GM12878 (cell line): ENCODE measurements around the gene ANKRD34A. TPM values are rescaled to one million over a fixed set of nuclear protein-coding genes. Genes with fewer than 3 reads are reported as not detected.

ENCODE experiments used
- ATAC-seq: fragments of 200-7000 bp; cut with Tn5 transposase; 3 replicates; pipeline ENCODE4 v1.9.1; 2020; ENCODE audit warnings: mild to moderate bottlenecking, moderate library complexity
- BruUV-seq: library from RNA; stranded (reverse); fragments of 400-500 nt; replicated peaks from 2 replicates; lab custom pipeline; 2021; lab: Mats Ljungman, UMichigan
- CTCF ChIA-PET: fragments of 300-600 bp; sonication (Branson Sonifier 250); formaldehyde crosslinking; extraction: SDS; loops from one replicate; lab custom pipeline; 2021; ENCODE audit warnings: inconsistent platforms; lab: Yijun Ruan, JAX
- POLR2A ChIA-PET: fragments of 350-600 bp; formaldehyde crosslinking; extraction: SDS; loops from one replicate; lab custom pipeline; 2021; ENCODE audit warnings: inconsistent platforms; lab: Charles Lee
- RAD21 ChIA-PET: fragments of 300-600 bp; sonication (Branson Sonifier 250); formaldehyde crosslinking; loops from one replicate; lab custom pipeline; 2023; ENCODE audit warnings: antibody characterized with exemption; ENCODE audit not compliant: unreplicated experiment; lab: Charles Lee
- SMC1A ChIA-PET: fragments of 300-600 bp; sonication (Branson Sonifier 250); formaldehyde crosslinking; loops from one replicate; lab custom pipeline; 2023; ENCODE audit not compliant: unreplicated experiment, uncharacterized antibody; lab: Charles Lee
- DNase-seq: peaks from one replicate; pipeline ENCODE4 v3.0.0-alpha.2; 2011; ENCODE audit warnings: low read depth, low spot score
- FAIRE-seq: peaks from 3 replicates; lab custom pipeline; 2011; peaks lifted over from hg19 to GRCh38; lab: Jason Lieb, UNC
- H2AFZ ChIP-seq: 2 replicates; pipeline ENCODE4 v1.6.0; 2011; ENCODE audit warnings: low read depth, low read length, control low read depth; ENCODE audit not compliant: control insufficient read depth
- H3K27ac ChIP-seq: 2 replicates; pipeline ENCODE4 v1.5.1; 2011; ENCODE audit warnings: control low read depth; ENCODE audit not compliant: control insufficient read depth, insufficient read depth
- H3K27me3 ChIP-seq, 2 experiments: replicated peaks in 1 of 2; 2 replicates each; pipeline versions ENCODE4 v1.6.0 to v1.6.1; 2011; ENCODE audit warnings: low read length in 1 of 2; ENCODE audit not compliant: control insufficient read depth in 2 of 2, insufficient read depth in 2 of 2
- H3K36me3 ChIP-seq, 2 experiments: 2 replicates each; pipeline ENCODE4 v1.5.1; 2011; ENCODE audit warnings: low read length in 1 of 2; ENCODE audit not compliant: control insufficient read depth in 2 of 2, insufficient read depth in 2 of 2
- H3K4me1 ChIP-seq: 2 replicates; pipeline ENCODE4 v1.6.1; 2011; ENCODE audit warnings: mild to moderate bottlenecking, low read length, moderate library complexity, mixed read lengths; ENCODE audit not compliant: control insufficient read depth, insufficient read depth
- H3K4me2 ChIP-seq: 2 replicates; pipeline ENCODE4 v1.6.0; 2011; ENCODE audit warnings: control low read depth; ENCODE audit not compliant: control insufficient read depth, insufficient read depth
- H3K4me3 ChIP-seq: fragments of 200-600 bp; sonication (generic); 2 replicates; pipeline ENCODE4 v1.5.1; 2016
- H3K79me2 ChIP-seq: 2 replicates; pipeline ENCODE4 v1.6.0; 2011; ENCODE audit warnings: low read length; ENCODE audit not compliant: control insufficient read depth, insufficient read depth
- H3K9ac ChIP-seq: 2 replicates; pipeline ENCODE4 v1.8.0; 2011; ENCODE audit warnings: low read length, control low read depth, mixed read lengths; ENCODE audit not compliant: control insufficient read depth, insufficient read depth
- H3K9me3 ChIP-seq: replicated peaks from 3 replicates; pipeline ENCODE4 v1.5.1; 2011; ENCODE audit warnings: mild to moderate bottlenecking, low read length; ENCODE audit not compliant: control insufficient read depth, insufficient read depth
- H4K20me1 ChIP-seq: 2 replicates; pipeline ENCODE4 v1.6.0; 2011; ENCODE audit not compliant: control insufficient read depth, insufficient read depth
- CHD4 ChIP-seq: fragments of 200-600 bp; sonication (generic); IDR thresholded peaks from 2 replicates; pipeline ENCODE4 v1.6.1; 2016; ENCODE audit warnings: mild to moderate bottlenecking
- FOXK2 ChIP-seq: fragments of 450-650 bp; IDR thresholded peaks from 2 replicates; pipeline ENCODE4 v1.6.1; 2017; ENCODE audit warnings: mild to moderate bottlenecking, moderate library complexity
- FOXM1 ChIP-seq: IDR thresholded peaks from 2 replicates; pipeline ENCODE4 v1.6.1; 2012; ENCODE audit warnings: low read depth, mild to moderate bottlenecking, inconsistent platforms, low read length, moderate library complexity
- KAT2A ChIP-seq: conservative IDR thresholded peaks from 2 replicates; pipeline ENCODE4 v1.6.1; 2011; ENCODE audit warnings: low read depth, low read length; ENCODE audit not compliant: control insufficient read depth
- MTA3 ChIP-seq: IDR thresholded peaks from 2 replicates; pipeline ENCODE4 v1.6.1; 2012; ENCODE audit warnings: low read length, inconsistent platforms, borderline replicate concordance
- WGBS: methylation state at CpG from one replicate; pipeline ENCODE4 v1.1.6; 2016; ENCODE audit warnings: low lambda C conversion rate; ENCODE audit not compliant: insufficient replicate concordance, insufficient coverage; ENCODE audit errors: missing lambda C conversion rate; 5-methylcytosine and 5-hydroxymethylcytosine counted together
- in situ Hi-C: fragments of 300-500 bp; cut with MboI; formaldehyde crosslinking; loops from 9 replicates; pipeline ENCODE4 v1.14.3; 2018; ENCODE audit warnings: mixed read lengths
- intact Hi-C: fragments of 100-400 bp; cut with micrococcal nuclease; formaldehyde crosslinking; loops from one replicate; pipeline ENCODE4 v1.14.2; 2022; ENCODE audit not compliant: unreplicated experiment
- polyA plus RNA-seq, 11 experiments: library from polyadenylated mRNA; depleted of rRNA in 4 of 11; unstranded in 6 of 11; stranded (reverse) in 5 of 11; fragments of >200 nt; fragmentation: Nextera tagmentation in 4 of 11; fragmentation: Illumina TruSeq in 1 of 11; extraction: Ambion mirVana in 4 of 11; extraction: Trizol in 1 of 11; gene quantifications; 1 replicate in 1 of 11; 2 replicates in 10 of 11; pipeline versions ENCODE4 v1.2.1 to v1.2.3, GENCODE V29; 2011 to 2016; ENCODE audit warnings: inconsistent platforms in 2 of 11, missing spikeins in 2 of 11, low read depth in 1 of 11
- total RNA-seq, 4 experiments: library from RNA; depleted of rRNA in 3 of 4; stranded (reverse); fragments of >200 nt in 3 of 4; fragmentation: Illumina TruSeq in 1 of 4; extraction: Trizol in 1 of 4; gene quantifications; 2 replicates each; pipeline versions ENCODE4 v1.2.1 to v1.2.3, GENCODE V29; 2013 to 2021
- TF ChIP-seq, protein P1 (sequence below): fragments of 450-650 bp; IDR thresholded peaks from 2 replicates; pipeline ENCODE4 v1.6.1; 2018; ENCODE audit warnings: borderline replicate concordance, mild to moderate bottlenecking; ENCODE audit not compliant: partially characterized antibody
- TF ChIP-seq, protein P2 (sequence below), 3 experiments: IDR thresholded peaks in 2 of 3; conservative IDR thresholded peaks in 1 of 3; 2 replicates each; pipeline ENCODE4 v1.5.1; 2011; ENCODE audit warnings: low read depth in 3 of 3, low read length in 3 of 3, mild to moderate bottlenecking in 3 of 3, control low read depth in 2 of 3, moderate library complexity in 2 of 3, inconsistent platforms in 1 of 3, mixed read lengths in 1 of 3; ENCODE audit not compliant: control insufficient read depth in 2 of 3, insufficient read depth in 1 of 3; ENCODE audit errors: extremely low read depth in 1 of 3
- TF ChIP-seq, protein P3 (sequence below): fragments of 450-650 bp; IDR thresholded peaks from 2 replicates; pipeline ENCODE4 v1.6.1; 2017; ENCODE audit warnings: borderline replicate concordance
- TF ChIP-seq, protein P4 (sequence below): IDR thresholded peaks from 2 replicates; pipeline ENCODE4 v1.6.1; 2011; ENCODE audit warnings: borderline replicate concordance, low read depth, mild to moderate bottlenecking, moderate library complexity, mixed read lengths, low read length; ENCODE audit not compliant: insufficient read depth; ENCODE audit errors: extremely low read length
- TF ChIP-seq, protein P5 (sequence below): IDR thresholded peaks from 2 replicates; pipeline ENCODE4 v1.6.1; 2012; ENCODE audit warnings: improper control_type of control experiment, low read depth, low read length; ENCODE audit not compliant: insufficient replicate concordance

Gene ANKRD34A
- total and polyA plus RNA-seq, 10 of the 15 experiments (the other 5 are each of a cell fraction or from before 2014, with no cell fraction given) = 0.40 to 3.5 (median 1.6) TPM

DNA sequence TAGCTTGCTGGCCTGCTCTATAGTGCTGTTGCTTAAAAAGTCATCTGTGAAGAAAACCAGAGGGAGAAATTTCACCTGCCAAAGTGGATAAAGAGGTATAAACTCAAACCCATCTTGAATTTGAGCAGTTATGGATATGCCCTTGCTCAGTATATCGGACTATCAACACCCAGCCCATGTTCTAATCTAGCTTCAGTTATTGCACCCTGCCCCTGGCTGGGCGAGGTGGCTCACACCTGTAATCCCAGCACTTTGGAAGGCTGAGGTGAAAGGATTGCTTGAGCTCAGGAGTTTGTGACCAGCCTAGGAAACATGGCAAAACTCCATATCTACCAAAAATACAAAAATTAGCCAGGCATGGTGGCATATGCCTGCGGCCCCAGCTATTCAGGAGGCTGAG, 19.8 kb downstream of the ANKRD34A start:
- in situ Hi-C loops (no loop called here), intact Hi-C loops (no loop called here)
- 95% methylated on average over 3 of the region's 3 CpGs for WGBS
- Histone ChIP-seq H2AFZ (no peak overlapping the region), H3K9ac (no peak overlapping the region), H3K9me3 (no peaks in the 10 kb centered on the region), H3K27ac (no peak overlapping the region), H3K36me3 (peaks cover 0 to 10% of the 10 kb centered on the region in 2 experiments; a peak in 2 of 4 replicates), H3K79me2 (no peaks in the 10 kb centered on the region), H4K20me1 (no peaks in the 10 kb centered on the region), H3K27me3 (no peaks in the 10 kb centered on the region), H3K4me1 (no peaks in the 10 kb centered on the region), H3K4me2 (no peak overlapping the region), H3K4me3 (no peak overlapping the region)
- ATAC-seq (no peak), DNase-seq (no peak), FAIRE-seq (no peak)
- RAD21 ChIA-PET = no interaction called here
- BruUV-seq = no TSS peak
- POLR2A ChIA-PET = interaction anchor here (1.8 kb wide), 1 partner anchor 17 kb away, joined by 5 read pairs; the partner anchor contains the start of gene RBM8A
- CTCF ChIA-PET = interaction anchor here (0.7 to 1.2 kb wide), 2 partner anchors 17 to 97 kb away, joined by 3 read pairs; partner anchors contain the start of gene RBM8A
- SMC1A ChIA-PET = interaction anchor here (1.5 to 1.6 kb wide), 2 partner anchors 11 to 13 kb away, joined by 3 to 6 read pairs; partner anchors contain the start of gene LIX1L
- TF ChIP-seq FOXK2 (no peak), KAT2A (no peak), MTA3 (no peak), FOXM1 (no peak), CHD4 (no peak)
- TF ChIP-seq, protein P1, sequence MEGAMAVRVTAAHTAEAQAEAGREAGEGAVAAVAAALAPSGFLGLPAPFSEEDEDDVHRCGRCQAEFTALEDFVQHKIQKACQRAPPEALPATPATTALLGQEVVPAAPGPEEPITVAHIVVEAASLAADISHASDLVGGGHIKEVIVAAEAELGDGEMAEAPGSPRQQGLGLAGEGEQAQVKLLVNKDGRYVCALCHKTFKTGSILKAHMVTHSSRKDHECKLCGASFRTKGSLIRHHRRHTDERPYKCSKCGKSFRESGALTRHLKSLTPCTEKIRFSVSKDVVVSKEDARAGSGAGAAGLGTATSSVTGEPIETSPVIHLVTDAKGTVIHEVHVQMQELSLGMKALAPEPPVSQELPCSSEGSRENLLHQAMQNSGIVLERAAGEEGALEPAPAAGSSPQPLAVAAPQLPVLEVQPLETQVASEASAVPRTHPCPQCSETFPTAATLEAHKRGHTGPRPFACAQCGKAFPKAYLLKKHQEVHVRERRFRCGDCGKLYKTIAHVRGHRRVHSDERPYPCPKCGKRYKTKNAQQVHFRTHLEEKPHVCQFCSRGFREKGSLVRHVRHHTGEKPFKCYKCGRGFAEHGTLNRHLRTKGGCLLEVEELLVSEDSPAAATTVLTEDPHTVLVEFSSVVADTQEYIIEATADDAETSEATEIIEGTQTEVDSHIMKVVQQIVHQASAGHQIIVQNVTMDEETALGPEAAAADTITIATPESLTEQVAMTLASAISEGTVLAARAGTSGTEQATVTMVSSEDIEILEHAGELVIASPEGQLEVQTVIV = no peak
- TF ChIP-seq, protein P2, sequence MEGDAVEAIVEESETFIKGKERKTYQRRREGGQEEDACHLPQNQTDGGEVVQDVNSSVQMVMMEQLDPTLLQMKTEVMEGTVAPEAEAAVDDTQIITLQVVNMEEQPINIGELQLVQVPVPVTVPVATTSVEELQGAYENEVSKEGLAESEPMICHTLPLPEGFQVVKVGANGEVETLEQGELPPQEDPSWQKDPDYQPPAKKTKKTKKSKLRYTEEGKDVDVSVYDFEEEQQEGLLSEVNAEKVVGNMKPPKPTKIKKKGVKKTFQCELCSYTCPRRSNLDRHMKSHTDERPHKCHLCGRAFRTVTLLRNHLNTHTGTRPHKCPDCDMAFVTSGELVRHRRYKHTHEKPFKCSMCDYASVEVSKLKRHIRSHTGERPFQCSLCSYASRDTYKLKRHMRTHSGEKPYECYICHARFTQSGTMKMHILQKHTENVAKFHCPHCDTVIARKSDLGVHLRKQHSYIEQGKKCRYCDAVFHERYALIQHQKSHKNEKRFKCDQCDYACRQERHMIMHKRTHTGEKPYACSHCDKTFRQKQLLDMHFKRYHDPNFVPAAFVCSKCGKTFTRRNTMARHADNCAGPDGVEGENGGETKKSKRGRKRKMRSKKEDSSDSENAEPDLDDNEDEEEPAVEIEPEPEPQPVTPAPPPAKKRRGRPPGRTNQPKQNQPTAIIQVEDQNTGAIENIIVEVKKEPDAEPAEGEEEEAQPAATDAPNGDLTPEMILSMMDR (IDR thresholded peaks at IDR 0.05 in 2 of 3, conservative IDR thresholded peaks at IDR 0.05 in 1 of 3; ENCODE audit: control insufficient read depth in 2 of 3, extremely low read depth in 1 of 3, insufficient read depth in 1 of 3, low read depth in 3 of 3, low read length in 3 of 3) = no peak
- TF ChIP-seq, protein P3, sequence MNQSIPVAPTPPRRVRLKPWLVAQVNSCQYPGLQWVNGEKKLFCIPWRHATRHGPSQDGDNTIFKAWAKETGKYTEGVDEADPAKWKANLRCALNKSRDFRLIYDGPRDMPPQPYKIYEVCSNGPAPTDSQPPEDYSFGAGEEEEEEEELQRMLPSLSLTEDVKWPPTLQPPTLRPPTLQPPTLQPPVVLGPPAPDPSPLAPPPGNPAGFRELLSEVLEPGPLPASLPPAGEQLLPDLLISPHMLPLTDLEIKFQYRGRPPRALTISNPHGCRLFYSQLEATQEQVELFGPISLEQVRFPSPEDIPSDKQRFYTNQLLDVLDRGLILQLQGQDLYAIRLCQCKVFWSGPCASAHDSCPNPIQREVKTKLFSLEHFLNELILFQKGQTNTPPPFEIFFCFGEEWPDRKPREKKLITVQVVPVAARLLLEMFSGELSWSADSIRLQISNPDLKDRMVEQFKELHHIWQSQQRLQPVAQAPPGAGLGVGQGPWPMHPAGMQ = no peak
- TF ChIP-seq, protein P4, sequence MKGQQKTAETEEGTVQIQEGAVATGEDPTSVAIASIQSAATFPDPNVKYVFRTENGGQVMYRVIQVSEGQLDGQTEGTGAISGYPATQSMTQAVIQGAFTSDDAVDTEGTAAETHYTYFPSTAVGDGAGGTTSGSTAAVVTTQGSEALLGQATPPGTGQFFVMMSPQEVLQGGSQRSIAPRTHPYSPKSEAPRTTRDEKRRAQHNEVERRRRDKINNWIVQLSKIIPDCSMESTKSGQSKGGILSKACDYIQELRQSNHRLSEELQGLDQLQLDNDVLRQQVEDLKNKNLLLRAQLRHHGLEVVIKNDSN = no peak
- TF ChIP-seq, protein P5, sequence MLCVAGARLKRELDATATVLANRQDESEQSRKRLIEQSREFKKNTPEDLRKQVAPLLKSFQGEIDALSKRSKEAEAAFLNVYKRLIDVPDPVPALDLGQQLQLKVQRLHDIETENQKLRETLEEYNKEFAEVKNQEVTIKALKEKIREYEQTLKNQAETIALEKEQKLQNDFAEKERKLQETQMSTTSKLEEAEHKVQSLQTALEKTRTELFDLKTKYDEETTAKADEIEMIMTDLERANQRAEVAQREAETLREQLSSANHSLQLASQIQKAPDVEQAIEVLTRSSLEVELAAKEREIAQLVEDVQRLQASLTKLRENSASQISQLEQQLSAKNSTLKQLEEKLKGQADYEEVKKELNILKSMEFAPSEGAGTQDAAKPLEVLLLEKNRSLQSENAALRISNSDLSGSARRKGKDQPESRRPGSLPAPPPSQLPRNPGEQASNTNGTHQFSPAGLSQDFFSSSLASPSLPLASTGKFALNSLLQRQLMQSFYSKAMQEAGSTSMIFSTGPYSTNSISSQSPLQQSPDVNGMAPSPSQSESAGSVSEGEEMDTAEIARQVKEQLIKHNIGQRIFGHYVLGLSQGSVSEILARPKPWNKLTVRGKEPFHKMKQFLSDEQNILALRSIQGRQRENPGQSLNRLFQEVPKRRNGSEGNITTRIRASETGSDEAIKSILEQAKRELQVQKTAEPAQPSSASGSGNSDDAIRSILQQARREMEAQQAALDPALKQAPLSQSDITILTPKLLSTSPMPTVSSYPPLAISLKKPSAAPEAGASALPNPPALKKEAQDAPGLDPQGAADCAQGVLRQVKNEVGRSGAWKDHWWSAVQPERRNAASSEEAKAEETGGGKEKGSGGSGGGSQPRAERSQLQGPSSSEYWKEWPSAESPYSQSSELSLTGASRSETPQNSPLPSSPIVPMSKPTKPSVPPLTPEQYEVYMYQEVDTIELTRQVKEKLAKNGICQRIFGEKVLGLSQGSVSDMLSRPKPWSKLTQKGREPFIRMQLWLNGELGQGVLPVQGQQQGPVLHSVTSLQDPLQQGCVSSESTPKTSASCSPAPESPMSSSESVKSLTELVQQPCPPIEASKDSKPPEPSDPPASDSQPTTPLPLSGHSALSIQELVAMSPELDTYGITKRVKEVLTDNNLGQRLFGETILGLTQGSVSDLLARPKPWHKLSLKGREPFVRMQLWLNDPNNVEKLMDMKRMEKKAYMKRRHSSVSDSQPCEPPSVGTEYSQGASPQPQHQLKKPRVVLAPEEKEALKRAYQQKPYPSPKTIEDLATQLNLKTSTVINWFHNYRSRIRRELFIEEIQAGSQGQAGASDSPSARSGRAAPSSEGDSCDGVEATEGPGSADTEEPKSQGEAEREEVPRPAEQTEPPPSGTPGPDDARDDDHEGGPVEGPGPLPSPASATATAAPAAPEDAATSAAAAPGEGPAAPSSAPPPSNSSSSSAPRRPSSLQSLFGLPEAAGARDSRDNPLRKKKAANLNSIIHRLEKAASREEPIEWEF = no peak
